Mucosa of gallbladder (tissue), 1 donor: ENCODE measurements around the gene STAT6. TPM values are rescaled to one million over a fixed set of nuclear protein-coding genes. Genes with fewer than 3 reads are reported as not detected.

ENCODE experiments used
- DNase-seq: peaks from one replicate; pipeline ENCODE4 v3.0.0-alpha.2; 2020; ENCODE audit warnings: low spot score
- total RNA-seq: library from RNA; stranded (reverse); gene quantifications from one replicate; pipeline ENCODE4 v1.2.1, GENCODE V29; 2021
- donor health status: DM: no; HTN: no; CAD: no.

STAT6 gene
- total RNA-seq, 1 donor from 2014 or later: 287 TPM

DNA sequence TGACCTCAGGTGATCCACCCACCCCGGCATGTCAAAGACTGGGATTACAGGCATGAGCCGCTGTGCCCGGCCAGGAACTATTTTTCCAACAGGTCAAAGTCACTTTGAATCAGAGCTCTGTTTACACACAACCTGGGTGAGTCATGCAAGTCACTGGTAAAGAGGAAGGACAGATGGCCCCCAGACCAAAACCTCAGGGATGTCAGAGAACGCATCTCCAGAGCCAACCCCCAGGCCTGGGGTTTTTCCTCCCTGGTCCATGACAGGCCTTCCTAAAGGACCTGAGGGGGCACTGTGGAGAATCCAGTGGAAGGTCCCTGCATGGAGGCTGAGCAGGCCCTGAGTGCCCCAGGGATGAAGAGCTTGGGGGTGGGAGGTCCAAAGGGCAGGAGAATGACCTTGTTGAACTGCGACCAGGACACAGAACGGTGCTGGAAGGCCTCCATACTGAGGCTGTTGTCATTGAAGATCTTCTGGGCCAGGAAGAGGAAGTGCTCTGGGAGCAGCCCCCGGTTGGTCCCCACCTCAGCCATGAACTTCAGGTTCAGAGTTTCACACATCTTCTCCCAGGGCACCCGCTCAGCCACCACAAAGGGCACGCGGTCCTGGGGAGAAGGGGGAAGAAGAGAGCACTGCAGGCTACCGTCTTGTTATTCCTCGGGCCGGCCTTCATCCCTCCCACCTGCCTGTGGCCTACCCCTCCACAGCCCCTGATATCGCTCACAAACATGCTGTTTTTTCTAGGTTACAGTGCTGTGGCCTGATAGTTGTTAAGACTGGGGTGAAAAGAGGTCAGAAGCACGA, 9.1 kb downstream of the STAT6 start:
- peak; percentile 55 for DNase-seq

- no peak for DNase-seq
These were observed 11.4 kb downstream of the STAT6 start for GRCh38 chr12:57099766-57100165.

- DNase-seq: no peak
These were observed 12.0 kb downstream of the STAT6 start for GRCh38 chr12:57099047-57099714.

- no peak for DNase-seq
These were observed 12.6 kb downstream of the STAT6 start for GRCh38 chr12:57098546-57098945.

- no peak for DNase-seq
These were observed 13.7 kb downstream of the STAT6 start for GRCh38 chr12:57097554-57097835.

- DNase-seq: no peak
These were observed 14.2 kb downstream of the STAT6 start for GRCh38 chr12:57096748-57097553.

DNA sequence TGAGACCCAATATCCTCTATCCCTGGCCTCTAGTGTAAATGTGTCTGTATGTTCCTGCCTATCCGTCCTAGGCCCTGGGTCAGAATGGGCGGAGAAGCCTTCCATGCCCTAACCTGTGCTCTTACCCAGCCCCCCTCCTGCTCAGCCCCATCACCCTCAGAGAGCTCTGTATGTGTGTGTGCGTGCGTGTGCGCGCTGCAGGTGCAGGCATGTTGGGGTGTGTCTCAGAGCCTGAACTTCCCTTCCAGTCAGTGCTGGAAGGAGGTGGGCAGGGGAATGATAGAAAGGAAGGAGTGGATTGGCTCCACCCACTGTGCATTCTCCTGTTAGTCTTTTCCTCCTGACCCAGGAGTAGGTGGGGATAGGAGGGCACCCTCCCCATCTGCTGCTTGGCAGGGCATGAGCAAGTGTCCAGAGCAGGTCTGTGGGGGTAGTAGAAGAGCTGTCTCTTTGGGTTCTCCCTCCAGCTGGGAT, 15.0 kb downstream of the STAT6 start:
- no peak for DNase-seq

DNA sequence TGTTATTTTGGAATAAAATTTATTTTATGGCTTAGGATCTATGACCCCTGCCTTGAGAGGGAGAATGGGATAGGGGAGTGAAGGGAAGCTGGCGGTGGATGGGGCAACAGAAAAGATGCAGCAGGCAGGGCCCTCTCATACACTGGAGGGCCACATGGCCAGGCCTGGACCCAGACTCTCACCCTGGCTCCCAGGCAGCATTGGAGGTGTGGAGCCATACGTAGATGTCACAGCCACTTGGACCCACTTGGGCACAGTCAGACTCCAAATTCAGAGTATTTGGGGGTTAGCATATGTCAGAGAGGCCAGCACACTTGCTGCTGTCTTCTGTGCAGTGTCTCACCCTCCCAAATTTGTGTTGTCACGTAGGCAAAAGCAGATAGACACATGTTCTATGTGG, 15.7 kb downstream of the STAT6 start:
- no peak for DNase-seq

- no peak for DNase-seq
These were observed 16.7 kb downstream of the STAT6 start for GRCh38 chr12:57094208-57095160.

DNA sequence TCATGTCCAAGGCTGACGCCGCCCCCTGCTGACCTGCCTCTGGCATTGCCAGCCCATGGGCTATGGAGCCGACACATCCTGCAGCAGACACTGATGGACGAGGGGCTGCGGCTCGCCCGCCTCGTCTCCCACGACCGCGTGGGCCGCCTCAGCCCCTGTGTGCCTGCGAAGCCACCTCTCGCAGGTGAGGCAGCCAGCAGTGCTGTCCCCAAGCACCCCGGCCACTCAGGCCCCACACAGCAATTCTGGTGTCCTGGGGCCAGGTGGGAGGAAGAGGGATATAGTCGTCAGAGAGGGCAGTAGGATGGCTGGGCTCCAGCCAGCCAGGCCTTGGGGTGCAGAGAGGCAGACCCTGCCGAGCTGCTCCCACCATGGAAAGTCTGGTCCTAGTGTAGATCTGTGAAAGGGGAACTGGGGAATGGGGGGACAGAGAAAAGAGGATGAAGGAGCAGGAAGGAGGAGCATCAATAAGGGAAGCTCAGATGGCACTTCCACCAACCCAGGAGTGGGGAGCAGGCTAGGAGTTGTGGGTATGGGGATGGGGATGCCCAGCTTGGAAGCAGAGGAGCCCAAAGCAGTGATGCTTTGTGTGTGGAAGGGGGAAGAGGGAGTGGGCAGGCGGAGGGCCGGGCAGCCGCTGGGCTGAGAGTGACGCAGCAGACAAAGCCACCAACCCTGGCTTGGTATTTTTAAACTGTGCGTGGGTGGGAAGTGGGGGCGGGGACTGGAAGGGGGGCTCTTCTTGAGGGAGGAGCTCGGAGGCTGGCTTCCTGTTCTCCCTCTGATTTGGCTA, 17.6 kb downstream of the STAT6 start:
- DNase-seq: peak; percentile 76

DNA sequence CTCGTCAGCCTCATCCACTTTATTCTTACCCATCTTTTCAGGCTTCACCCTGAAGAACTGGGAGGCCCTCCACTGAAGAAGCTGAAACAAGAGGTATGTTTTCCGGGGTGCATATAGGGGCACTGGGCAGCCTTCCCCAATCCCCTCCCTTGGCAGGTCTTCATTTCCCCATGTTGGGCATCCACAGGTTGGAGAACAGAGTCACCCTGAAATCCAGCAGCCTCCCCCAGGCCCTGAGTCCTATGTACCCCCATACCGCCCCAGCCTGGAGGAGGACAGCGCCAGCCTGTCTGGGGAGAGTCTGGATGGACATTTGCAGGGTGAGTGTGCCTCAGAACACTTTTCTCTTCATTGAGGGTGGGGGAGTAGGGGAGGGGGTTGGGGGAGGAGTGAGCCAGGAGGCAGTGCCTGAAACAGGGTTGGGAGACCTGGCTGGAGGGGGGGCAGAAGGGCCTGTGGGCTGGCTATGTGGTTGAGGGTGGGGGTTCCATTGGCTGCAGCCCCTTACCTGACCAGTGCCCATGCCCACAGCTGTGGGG, 18.2 kb downstream of the STAT6 start:
- no peak for DNase-seq

DNA sequence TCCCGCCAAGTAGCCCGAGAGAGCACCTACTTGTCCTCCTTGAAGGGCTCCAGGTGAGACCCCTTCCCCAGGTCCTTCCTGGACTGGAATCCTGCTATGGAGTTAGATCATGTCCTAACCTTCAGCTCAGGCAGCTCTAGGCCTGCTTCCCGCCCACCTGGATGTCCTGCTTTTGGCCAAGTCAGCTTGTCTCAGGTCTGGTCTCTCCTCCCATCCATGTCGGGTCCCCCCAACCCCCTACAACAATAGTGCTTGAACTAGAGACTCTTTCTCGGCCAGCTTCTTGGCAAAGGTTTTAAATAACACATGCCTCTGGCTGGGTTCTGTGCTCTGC, 18.7 kb downstream of the STAT6 start:
- DNase-seq: no peak

DNA sequence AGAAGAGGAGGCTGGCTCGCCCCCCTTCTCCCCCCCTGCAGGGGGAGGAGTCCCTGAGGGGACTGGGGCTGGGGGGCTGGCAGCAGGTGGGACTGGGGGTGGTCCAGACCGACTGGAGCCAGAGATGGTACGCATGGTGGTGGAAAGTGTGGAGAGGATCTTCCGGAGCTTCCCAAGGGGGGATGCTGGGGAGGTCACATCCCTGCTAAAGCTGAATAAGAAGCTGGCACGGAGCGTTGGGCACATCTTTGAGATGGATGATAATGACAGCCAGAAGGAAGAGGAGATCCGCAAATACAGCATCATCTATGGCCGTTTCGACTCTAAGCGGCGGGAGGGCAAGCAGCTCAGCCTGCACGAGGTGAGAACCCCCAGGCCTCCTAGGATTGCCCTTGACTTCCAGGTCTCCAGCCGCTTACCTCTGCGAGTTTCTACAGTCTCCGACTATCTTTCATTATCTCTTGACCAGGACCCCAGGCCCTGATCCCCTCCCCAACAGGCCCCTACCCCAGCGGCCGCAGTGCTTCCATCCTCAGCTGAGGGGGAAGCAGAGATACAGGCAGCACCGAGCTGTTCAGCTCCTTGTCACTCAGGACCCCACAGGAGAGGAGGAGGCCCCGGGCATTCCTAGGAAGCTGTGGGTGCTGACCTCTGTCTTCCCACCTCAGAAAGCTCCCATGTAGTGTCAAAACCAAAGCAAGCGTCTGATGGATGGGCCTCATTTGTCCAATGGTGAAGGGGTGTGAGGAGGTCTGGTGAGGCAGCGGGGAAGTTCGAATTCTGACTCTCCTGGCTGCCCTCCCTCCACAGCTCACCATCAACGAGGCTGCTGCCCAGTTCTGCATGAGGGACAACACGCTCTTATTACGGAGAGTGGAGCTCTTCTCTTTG, 19.3 kb downstream of the STAT6 start:
- no peak for DNase-seq

DNA sequence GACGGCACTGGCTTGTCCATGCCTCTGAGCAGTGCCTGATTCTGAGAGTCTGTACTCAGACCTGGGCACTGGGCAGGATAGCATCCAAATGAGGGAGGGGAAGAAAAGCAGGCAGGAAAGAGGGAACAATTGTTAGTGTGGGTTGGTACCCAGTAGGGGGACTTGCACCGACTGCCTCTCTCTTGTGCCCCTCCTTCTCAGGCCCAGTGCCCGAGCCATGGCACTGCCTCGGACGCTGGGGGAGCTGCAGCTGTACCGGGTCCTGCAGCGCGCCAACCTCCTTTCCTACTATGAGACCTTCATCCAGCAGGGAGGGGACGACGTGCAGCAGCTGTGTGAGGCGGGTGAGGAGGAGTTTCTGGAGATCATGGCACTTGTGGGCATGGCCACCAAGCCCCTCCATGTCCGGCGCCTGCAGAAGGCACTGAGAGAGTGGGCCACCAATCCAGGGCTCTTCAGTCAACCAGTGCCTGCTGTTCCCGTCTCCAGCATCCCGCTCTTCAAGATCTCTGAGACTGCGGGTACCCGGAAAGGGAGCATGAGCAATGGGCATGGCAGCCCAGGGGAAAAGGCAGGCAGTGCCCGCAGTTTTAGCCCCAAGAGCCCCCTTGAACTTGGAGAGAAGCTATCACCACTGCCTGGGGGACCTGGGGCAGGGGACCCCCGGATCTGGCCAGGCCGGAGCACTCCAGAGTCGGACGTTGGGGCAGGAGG, 20.1 kb downstream of the STAT6 start:
- DNase-seq: no peak

DNA sequence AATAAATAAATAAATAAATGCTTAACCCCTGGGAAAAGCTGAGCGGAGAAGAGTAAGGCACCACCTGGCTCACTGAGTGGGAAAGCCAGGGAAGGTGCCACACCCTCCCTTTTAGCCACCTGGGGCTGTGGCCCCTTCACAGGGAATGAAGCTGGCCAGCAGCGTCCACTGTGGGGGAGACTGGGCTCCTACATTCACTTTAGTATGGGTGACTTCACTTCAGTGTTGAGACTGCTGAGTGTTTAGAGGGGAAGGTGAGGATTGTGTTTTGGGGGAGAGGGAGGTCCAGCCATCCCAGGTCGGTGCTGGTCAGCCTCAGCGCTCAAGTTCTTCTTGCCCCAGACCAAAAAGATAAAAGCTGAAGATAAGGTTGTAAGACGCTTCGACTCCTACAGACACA, 20.7 kb downstream of the STAT6 start:
- DNase-seq: no peak

DNA sequence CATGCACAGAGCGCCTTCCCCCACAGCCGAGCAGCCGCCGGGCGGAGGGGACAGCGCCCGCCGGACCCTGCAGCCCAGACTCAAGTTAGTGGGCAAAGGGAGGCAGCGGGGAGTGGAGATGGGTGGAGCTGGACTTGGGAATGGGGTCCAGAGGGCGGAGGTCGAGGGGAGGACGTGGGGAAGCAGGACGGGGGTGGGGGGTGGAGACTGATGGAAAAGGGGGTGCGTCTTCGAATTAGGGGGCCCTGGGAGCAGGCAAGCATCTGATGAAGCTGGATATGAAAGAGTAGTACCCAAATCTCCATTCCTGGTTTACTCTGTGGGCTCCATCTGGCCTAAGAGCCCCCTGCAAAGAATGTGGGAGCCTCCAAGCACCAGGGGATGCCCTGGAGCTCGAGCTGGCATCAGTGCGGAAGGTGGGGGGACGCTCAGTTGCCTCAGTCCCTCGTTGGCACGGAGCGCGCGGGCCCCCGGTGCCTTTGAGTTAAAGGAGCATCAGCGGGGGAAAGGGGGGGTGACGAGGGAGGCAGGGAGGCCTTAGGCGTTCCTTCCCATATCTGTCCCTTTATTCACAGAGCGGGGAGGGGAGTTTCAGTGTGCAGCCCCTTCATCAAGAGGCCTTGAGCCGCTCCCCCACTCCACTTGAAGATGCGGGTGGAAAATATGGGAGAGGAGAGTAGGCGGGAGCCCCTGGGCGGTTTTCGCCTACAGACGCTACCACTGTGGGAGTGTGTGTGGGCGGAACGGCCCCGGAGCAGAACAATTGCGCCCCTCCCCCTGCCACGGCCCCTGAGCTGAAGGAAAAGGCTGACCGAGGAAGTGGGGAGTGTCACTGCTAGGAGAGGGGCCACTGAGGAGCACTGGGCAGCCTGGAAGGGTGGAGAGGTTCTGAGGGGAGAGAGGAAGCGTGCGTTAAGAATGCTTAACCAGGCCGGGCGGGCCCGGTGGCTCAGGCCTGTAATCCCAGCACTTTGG, 21.6 kb downstream of the STAT6 start:
- peak; percentile 78 for DNase-seq
